Activated naive CD8-positive, alpha-beta T cell (primary cell): ENCODE data around the gene HOXD8.

ENCODE experiments used
- H3K27ac Mint-ChIP-seq: one replicate; pipeline ENCODE4 v1.8.0; 2021; ENCODE audit warnings: mixed read lengths
- H3K27me3 Mint-ChIP-seq: one replicate; pipeline ENCODE4 v1.8.0; 2021; ENCODE audit warnings: mixed read lengths
- H3K36me3 Mint-ChIP-seq: one replicate; pipeline ENCODE4 v1.8.0; 2021; ENCODE audit warnings: mixed read lengths
- H3K4me1 Mint-ChIP-seq: one replicate; pipeline ENCODE4 v1.8.0; 2021; ENCODE audit warnings: low read depth, mixed read lengths
- H3K4me3 Mint-ChIP-seq: one replicate; pipeline ENCODE4 v1.8.0; 2021; ENCODE audit warnings: mild to moderate bottlenecking, mixed read lengths
- H3K9me3 Mint-ChIP-seq: one replicate; pipeline ENCODE4 v1.8.0; 2021; ENCODE audit warnings: low read depth, mixed read lengths

Gene HOXD8

DNA sequence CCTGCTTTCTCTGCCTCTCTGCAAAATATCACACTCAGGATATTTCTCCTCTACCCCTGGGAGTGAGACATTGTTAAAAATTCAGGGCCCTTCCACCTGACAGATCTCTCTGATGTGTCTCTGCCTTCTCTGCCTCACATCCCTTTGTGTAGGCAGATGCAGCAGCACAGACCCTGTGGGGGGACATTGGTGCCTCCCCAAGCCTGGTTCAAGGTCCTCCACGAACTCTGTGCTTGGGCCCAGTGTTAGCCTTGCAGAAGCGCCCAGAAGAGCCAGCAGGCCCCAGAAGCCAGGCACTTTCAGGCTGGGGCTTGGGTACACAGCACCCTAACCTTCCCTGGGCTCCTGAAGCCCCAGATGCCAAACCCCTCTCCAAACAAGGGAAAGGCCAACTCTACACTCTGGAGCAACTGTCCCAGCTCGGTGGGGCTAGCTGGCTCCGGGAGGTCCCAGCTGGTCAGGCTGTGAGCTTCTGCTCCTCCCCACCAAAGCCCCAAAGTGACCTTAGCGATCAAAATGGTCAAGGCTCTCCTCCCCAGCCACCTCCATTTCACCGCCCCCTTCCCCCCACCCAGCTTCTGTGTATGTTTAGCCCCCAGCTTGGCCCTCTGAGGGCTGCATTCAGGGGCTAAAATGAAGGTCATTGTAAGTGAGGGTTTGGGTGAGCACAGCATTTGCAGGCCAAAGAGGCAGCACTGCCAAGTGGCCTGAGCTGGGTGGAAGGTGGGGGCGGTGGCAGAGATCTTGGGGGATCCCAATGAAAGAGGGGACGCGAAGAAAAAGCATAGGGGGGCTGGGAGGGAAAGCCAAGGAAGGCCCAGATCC lies 4.3 kb upstream of the HOXD8 start:
- peaks cover 20% of the 10 kb centered on the region for H3K4me1 Mint-ChIP-seq

DNA sequence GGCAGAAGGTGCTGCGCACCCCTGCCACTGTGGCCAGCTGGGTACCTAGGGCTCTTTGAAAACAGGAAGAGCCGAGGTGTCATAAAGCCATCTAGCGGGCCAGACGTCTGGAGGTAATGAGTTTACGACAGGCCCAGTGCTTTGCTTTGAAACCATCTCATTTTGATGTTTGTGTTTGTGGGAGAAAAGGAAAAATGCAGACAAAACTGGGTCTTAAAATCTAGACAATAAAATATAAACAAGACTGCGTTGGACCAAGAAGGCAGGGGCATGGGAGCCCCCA lies 3.8 kb upstream of the HOXD8 start:
- Mint-ChIP-seq H3K36me3 (no peaks in the 10 kb centered on the region), H3K27ac (no peak overlapping the region), H3K27me3 (peaks cover 42% of the 10 kb centered on the region), H3K4me1 (peaks cover 20% of the 10 kb centered on the region), H3K4me3 (no peak overlapping the region), H3K9me3 (no peaks in the 10 kb centered on the region)

More for the DNA sequence above, 4.3 kb upstream of the HOXD8 start:
- H3K27me3 Mint-ChIP-seq = peaks cover 48% of the 10 kb centered on the region
- no peak overlapping the region for H3K27ac Mint-ChIP-seq
- peak overlapping the region; percentile 38 for H3K4me3 Mint-ChIP-seq
- H3K36me3 Mint-ChIP-seq = no peaks in the 10 kb centered on the region
- H3K9me3 Mint-ChIP-seq = no peaks in the 10 kb centered on the region

- Mint-ChIP-seq H3K36me3 (no peaks in the 10 kb centered on the region), H3K9me3 (no peaks in the 10 kb centered on the region), H3K4me3 (no peak overlapping the region), H3K27ac (no peak overlapping the region), H3K27me3 (peaks cover 49% of the 10 kb centered on the region), H3K4me1 (peaks cover 28% of the 10 kb centered on the region)
These were observed 2.4 kb upstream of the HOXD8 start for GRCh38 chr2:176126929-176127773.

DNA sequence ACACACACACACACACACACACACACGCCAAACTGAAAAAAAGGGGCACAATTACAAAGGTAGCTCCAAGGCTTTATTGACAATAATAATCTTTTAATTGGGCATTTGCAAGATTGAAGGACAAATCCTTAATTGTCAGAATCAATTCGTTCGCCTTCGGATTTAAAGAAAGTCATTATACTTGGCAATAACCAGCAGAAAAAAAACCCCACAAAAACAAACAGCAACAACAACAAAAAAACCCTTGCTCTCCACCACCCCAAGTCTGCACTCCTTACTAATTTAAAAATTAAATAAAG lies 1.8 kb upstream of the HOXD8 start:
- no peaks in the 10 kb centered on the region for H3K9me3 Mint-ChIP-seq
- no peak overlapping the region for H3K27ac Mint-ChIP-seq
- peaks cover 31% of the 10 kb centered on the region for H3K4me1 Mint-ChIP-seq
- H3K27me3 Mint-ChIP-seq = peaks cover 53% of the 10 kb centered on the region
- no peaks in the 10 kb centered on the region for H3K36me3 Mint-ChIP-seq
- peak overlapping the region; percentile 49 for H3K4me3 Mint-ChIP-seq

DNA sequence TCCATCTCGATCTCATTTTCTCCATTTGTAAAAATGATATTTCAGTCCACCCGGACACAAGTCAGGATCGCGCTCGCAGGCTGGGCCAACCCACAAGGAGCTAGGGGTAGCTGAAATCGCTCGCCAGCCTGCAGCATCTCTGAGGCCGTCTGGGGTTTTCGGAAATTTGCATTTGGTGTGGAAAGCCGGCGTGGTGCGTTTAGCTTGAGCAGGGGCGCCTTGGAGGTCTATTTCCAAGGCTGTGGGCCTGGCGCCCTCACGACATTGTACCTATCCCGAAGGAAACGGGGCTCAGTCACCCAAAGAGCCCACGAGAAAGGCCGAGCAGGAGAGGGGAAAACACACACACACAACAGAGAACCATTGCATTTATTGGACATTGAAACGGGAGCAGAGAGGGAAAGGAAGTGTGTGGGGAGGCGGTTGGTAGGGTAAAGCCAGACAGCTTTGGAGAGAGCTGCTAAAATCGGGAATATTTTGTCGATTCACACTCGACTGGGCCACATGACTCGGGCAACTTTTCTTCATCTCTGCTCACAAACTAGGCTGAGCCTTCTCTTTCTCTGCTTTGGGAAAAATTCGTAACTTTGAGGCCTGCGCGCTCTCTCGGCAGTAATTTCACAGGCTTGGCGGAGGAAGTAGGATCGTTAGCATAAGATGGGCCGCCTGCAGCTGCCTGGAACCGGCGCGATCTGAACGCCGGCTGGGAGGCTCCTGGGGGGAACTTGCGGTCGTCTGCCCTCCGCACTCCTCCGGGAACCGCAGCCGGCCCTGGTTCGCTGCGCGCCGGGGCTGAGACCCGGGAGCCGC lies 1.1 kb upstream of the HOXD8 start:
- no peaks in the 10 kb centered on the region for H3K36me3 Mint-ChIP-seq
- peak overlapping the region; percentile 22 for H3K27ac Mint-ChIP-seq
- H3K4me3 Mint-ChIP-seq = peak overlapping the region; percentile 71
- peaks cover 58% of the 10 kb centered on the region for H3K27me3 Mint-ChIP-seq
- peaks cover 34% of the 10 kb centered on the region for H3K4me1 Mint-ChIP-seq
- no peaks in the 10 kb centered on the region for H3K9me3 Mint-ChIP-seq

- peaks cover 27% of the 10 kb centered on the region for H3K4me1 Mint-ChIP-seq
- no peak overlapping the region for H3K4me3 Mint-ChIP-seq
- H3K36me3 Mint-ChIP-seq = no peaks in the 10 kb centered on the region
- H3K27ac Mint-ChIP-seq = no peak overlapping the region
- no peaks in the 10 kb centered on the region for H3K9me3 Mint-ChIP-seq
- peaks cover 61% of the 10 kb centered on the region for H3K27me3 Mint-ChIP-seq
These were observed 275 bp downstream of the HOXD8 start for GRCh38 chr2:176129813-176130146.

GRCh38 chr2:176130147-176130956 lies 847 bp downstream of the HOXD8 start:
- Mint-ChIP-seq H3K9me3 (no peaks in the 10 kb centered on the region), H3K4me1 (peaks cover 28% of the 10 kb centered on the region), H3K27ac (no peak overlapping the region), H3K27me3 (peaks cover 65% of the 10 kb centered on the region), H3K36me3 (no peaks in the 10 kb centered on the region), H3K4me3 (peak overlapping the region; percentile 76)

DNA sequence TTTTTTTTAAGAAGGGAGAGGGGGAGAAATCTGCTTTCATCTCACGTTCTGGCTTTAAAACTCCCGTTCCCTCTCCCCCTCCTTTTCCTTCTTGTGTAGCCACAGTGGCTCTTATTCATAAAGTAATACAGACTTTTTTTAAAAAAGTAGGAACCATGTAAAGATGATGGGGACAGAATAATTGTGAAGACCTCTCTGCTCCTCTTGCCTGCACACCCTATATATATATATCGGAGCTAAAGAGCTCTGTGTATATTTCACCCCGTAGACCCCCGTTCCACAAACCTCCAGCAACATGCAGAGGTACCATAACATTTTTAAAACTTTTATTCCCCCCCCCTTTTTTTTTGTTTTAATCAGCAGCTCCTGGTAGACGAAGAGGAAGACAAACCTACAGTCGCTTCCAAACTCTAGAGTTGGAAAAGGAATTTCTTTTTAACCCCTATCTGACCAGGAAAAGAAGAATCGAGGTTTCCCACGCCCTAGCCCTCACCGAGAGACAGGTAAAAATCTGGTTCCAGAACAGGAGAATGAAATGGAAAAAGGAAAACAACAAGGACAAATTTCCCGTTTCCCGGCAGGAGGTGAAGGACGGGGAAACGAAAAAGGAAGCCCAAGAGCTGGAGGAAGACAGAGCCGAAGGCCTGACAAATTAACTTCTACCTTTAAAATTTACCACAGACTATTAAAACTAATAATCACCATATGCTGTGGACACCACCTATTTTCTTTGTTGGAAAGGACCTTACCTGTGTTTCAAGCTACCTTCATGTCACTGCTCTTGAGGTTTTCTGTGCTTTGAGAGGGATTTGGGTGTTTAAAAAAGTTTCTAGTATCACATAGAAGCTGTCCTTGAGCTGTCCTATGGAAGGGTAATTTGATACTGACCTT lies 1.7 kb downstream of the HOXD8 start:
- Mint-ChIP-seq H3K27ac (peak overlapping the region; percentile 58), H3K9me3 (no peaks in the 10 kb centered on the region), H3K4me1 (peaks cover 37% of the 10 kb centered on the region), H3K4me3 (peak overlapping the region; percentile 76), H3K27me3 (peaks cover 63% of the 10 kb centered on the region), H3K36me3 (peaks cover 2% of the 10 kb centered on the region)

- H3K27me3 Mint-ChIP-seq = peaks cover 62% of the 10 kb centered on the region
- H3K36me3 Mint-ChIP-seq = peaks cover 2% of the 10 kb centered on the region
- H3K4me1 Mint-ChIP-seq = peaks cover 38% of the 10 kb centered on the region
- H3K27ac Mint-ChIP-seq = no peak overlapping the region
- H3K9me3 Mint-ChIP-seq = no peaks in the 10 kb centered on the region
- peak overlapping the region; percentile 82 for H3K4me3 Mint-ChIP-seq
These were observed 2.3 kb downstream of the HOXD8 start for GRCh38 chr2:176131848-176132158.

DNA sequence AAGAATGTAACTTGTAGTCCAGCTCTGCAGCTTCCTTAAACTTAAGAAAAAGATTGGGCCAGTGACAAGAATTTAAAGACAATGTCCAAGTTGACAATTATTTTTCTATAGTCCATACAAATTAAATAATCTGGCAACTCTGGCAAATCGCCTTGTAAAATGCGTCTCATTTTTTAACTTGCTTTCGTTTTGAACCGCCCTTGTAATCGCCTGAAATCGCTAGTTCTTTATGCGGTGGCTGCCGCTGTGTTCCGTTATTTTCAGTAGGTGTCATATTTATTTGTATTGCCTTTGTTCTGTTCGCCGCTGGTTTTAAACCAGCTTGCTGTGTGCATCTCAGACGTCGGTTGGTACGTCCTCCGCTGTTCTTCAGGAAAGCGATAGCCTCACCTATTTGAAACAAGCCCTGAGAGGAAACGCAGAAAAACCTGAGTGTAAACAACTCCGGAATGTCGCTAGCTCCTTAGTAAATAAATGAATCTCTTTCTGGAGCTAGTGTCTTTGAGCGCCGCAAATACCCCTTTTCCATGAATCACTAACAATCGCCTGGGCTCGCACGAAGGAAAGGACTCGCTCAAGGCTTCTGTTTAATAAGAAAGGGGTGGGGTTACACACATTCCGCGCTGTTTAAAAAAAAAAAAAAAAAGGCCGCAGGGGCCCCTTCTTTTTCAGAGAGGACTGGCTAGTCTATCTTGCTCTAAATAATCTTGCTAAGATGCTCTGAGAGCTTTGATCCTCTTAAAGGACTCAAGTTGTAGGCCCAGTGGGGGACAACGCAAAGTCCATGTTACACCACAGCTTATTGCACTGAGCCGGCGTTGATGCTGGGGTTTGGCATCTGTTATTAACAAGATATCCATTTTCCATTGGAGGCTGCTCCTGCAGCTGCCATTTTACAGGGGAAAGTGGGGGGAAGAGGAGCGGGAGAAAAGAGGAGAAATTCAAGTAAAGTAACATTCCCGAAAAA lies 3.0 kb downstream of the HOXD8 start:
- peaks cover 41% of the 10 kb centered on the region for H3K4me1 Mint-ChIP-seq
- H3K27ac Mint-ChIP-seq = no peak overlapping the region
- H3K4me3 Mint-ChIP-seq = peak overlapping the region; percentile 82
- H3K9me3 Mint-ChIP-seq = no peaks in the 10 kb centered on the region
- peaks cover 2% of the 10 kb centered on the region for H3K36me3 Mint-ChIP-seq
- H3K27me3 Mint-ChIP-seq = peaks cover 61% of the 10 kb centered on the region

DNA sequence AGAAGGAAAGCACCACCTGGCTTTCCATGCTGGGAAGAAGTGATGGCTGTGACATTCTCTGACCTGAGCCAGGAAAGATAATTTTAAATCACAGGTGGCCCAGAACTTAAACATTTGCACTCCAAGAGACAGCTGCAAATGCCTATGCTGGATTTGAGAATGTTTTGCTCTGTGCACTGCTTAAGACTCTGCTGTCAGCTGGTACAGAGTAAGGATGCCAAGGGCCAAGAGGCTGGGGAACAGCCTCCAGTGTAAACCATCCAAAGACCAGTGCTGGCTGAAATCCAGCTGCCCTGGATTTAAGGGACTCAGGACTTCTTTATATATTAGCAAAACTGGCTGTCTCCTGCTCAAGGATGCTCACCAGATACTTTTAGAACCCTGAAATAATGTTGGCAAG lies 3.9 kb downstream of the HOXD8 start:
- Mint-ChIP-seq H3K27ac (no peak overlapping the region), H3K27me3 (peaks cover 65% of the 10 kb centered on the region), H3K9me3 (no peaks in the 10 kb centered on the region), H3K4me3 (no peak overlapping the region), H3K4me1 (peaks cover 39% of the 10 kb centered on the region), H3K36me3 (peaks cover 3% of the 10 kb centered on the region)

- Mint-ChIP-seq H3K4me1 (peaks cover 39% of the 10 kb centered on the region), H3K36me3 (peaks cover 5% of the 10 kb centered on the region), H3K27me3 (peaks cover 67% of the 10 kb centered on the region), H3K9me3 (no peaks in the 10 kb centered on the region), H3K27ac (no peak overlapping the region), H3K4me3 (no peak overlapping the region)
These were observed 4.5 kb downstream of the HOXD8 start for GRCh38 chr2:176134035-176134434.

DNA sequence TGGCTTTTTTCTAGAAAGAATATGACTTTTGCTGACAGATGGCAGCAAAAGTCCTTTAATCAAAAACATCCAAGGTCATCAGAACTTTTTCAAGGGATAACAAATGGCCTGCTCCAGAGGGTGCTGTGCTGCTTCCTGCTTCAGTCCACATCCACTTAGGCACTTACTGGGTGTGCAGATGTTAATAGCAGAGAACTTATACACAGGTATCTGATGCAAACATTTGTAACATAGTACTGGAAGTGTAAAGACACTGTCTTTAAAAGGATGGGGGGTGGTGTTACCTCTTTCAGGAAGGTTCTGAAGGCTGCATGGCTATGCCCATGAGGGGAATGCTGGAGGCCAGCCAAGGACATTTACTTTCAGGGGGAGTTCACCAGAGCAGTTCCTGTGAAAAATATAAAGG lies 5.5 kb downstream of the HOXD8 start:
- H3K4me1 Mint-ChIP-seq = peaks cover 43% of the 10 kb centered on the region
- no peak overlapping the region for H3K27ac Mint-ChIP-seq
- no peaks in the 10 kb centered on the region for H3K9me3 Mint-ChIP-seq
- H3K4me3 Mint-ChIP-seq = no peak overlapping the region
- peaks cover 74% of the 10 kb centered on the region for H3K27me3 Mint-ChIP-seq
- H3K36me3 Mint-ChIP-seq = peaks cover 5% of the 10 kb centered on the region
